H9 (cell line): ENCODE results near the gene THSD4. TPM values are rescaled to one million over a fixed set of nuclear protein-coding genes. Genes with fewer than 3 reads are reported as not detected.

Source experiments
- DNase-seq: peaks from one replicate; pipeline ENCODE4 v3.0.0-alpha.2; 2017
- H2AFZ ChIP-seq: one replicate; pipeline ENCODE4 v1.6.1; 2013; ENCODE audit warnings: mild to moderate bottlenecking, low read length, control low read depth, moderate library complexity
- H2AK5ac ChIP-seq: 2 replicates; pipeline ENCODE4 v1.6.1; 2013; ENCODE audit warnings: low read length, control low read depth, mixed read lengths; ENCODE audit not compliant: insufficient read length
- H2BK120ac ChIP-seq: one replicate; pipeline ENCODE4 v1.6.1; 2013; ENCODE audit warnings: low read depth, mild to moderate bottlenecking, low read length, control low read depth, inconsistent platforms; ENCODE audit not compliant: poor library complexity, severe bottlenecking
- H2BK12ac ChIP-seq: 2 replicates; pipeline ENCODE4 v1.6.1; 2013; ENCODE audit warnings: low read length, control low read depth, mixed read lengths, low read depth; ENCODE audit not compliant: insufficient read length
- H2BK15ac ChIP-seq: 2 replicates; pipeline ENCODE4 v1.6.1; 2013; ENCODE audit warnings: low read depth, low read length, control low read depth
- H2BK20ac ChIP-seq: one replicate; pipeline ENCODE4 v1.6.1; 2013; ENCODE audit warnings: low read depth, mild to moderate bottlenecking, low read length, control low read depth, inconsistent platforms; ENCODE audit not compliant: poor library complexity, severe bottlenecking
- H2BK5ac ChIP-seq: 2 replicates; pipeline ENCODE4 v1.6.1; 2013; ENCODE audit warnings: low read length, control low read depth, mixed read lengths; ENCODE audit not compliant: insufficient read length
- H3K14ac ChIP-seq: 2 replicates; pipeline ENCODE4 v1.6.1; 2013; ENCODE audit warnings: low read length, control low read depth; ENCODE audit not compliant: insufficient read depth
- H3K18ac ChIP-seq: 2 replicates; pipeline ENCODE4 v1.6.1; 2013; ENCODE audit warnings: low read depth, mild to moderate bottlenecking, mixed read lengths, low read length, control low read depth; ENCODE audit not compliant: insufficient read length
- H3K23ac ChIP-seq: 2 replicates; pipeline ENCODE4 v1.6.1; 2013; ENCODE audit warnings: low read length, control low read depth, mixed read lengths, low read depth; ENCODE audit not compliant: insufficient read length
- H3K23me2 ChIP-seq: 2 replicates; pipeline ENCODE4 v1.6.1; 2013; ENCODE audit warnings: low read depth, mild to moderate bottlenecking, mixed read lengths, low read length, control low read depth; ENCODE audit not compliant: insufficient read length, poor library complexity, severe bottlenecking
- H3K27ac ChIP-seq: 2 replicates; pipeline ENCODE4 v1.5.1; 2013; ENCODE audit warnings: low read length, control low read depth, mixed read lengths, low read depth; ENCODE audit not compliant: insufficient read length
- H3K27me3 ChIP-seq: 2 replicates; pipeline ENCODE4 v1.6.1; 2013; ENCODE audit warnings: low read length, control low read depth, inconsistent platforms; ENCODE audit not compliant: insufficient read depth
- H3K4ac ChIP-seq: 2 replicates; pipeline ENCODE4 v1.6.1; 2013; ENCODE audit warnings: low read depth, mild to moderate bottlenecking, control low read depth, inconsistent platforms, low read length, moderate library complexity
- H3K4me1 ChIP-seq: 2 replicates; pipeline ENCODE4 v1.6.1; 2013; ENCODE audit warnings: low read length, control low read depth, inconsistent platforms; ENCODE audit not compliant: insufficient read depth
- H3K4me2 ChIP-seq: 2 replicates; pipeline ENCODE4 v1.6.1; 2013; ENCODE audit warnings: low read length, control low read depth, mixed read lengths; ENCODE audit not compliant: insufficient read length, insufficient read depth
- H3K56ac ChIP-seq: 2 replicates; pipeline ENCODE4 v1.6.1; 2013; ENCODE audit warnings: low read depth, mild to moderate bottlenecking, mixed read lengths, low read length, control low read depth; ENCODE audit not compliant: insufficient read length
- H3K79me1 ChIP-seq: 2 replicates; pipeline ENCODE4 v1.6.1; 2013; ENCODE audit warnings: low read depth, mild to moderate bottlenecking, moderate library complexity, low read length, control low read depth, inconsistent platforms; ENCODE audit not compliant: insufficient read depth, poor library complexity, severe bottlenecking
- H3K79me2 ChIP-seq: 2 replicates; pipeline ENCODE4 v1.6.1; 2013; ENCODE audit warnings: low read length, control low read depth, inconsistent platforms; ENCODE audit not compliant: insufficient read depth
- H3K9ac ChIP-seq: 2 replicates; pipeline ENCODE4 v1.6.1; 2013; ENCODE audit warnings: low read length, control low read depth, mixed read lengths; ENCODE audit not compliant: insufficient read length; ENCODE audit errors: extremely low read depth
- H3K9me3 ChIP-seq: one replicate; pipeline ENCODE4 v1.6.1; 2013; ENCODE audit warnings: low read depth, low read length, inconsistent platforms; ENCODE audit not compliant: control insufficient read depth
- H3T11ph ChIP-seq: one replicate; pipeline ENCODE4 v1.6.1; 2013; ENCODE audit warnings: mild to moderate bottlenecking, low read length, control low read depth, inconsistent platforms
- H4K20me1 ChIP-seq: one replicate; pipeline ENCODE4 v1.6.1; 2013; ENCODE audit not compliant: control insufficient read depth, insufficient read length, insufficient read depth
- H4K5ac ChIP-seq: 2 replicates; pipeline ENCODE4 v1.6.1; 2013; ENCODE audit warnings: low read depth, mild to moderate bottlenecking, mixed read lengths, low read length, control low read depth; ENCODE audit not compliant: insufficient read length
- H4K8ac ChIP-seq: replicated peaks from 2 replicates; pipeline ENCODE4 v1.6.1; 2013; ENCODE audit warnings: low read length, control low read depth, mixed read lengths, low read depth; ENCODE audit not compliant: insufficient read length
- H4K91ac ChIP-seq: 2 replicates; pipeline ENCODE4 v1.6.1; 2013; ENCODE audit warnings: low read depth, mild to moderate bottlenecking, moderate library complexity, mixed read lengths, low read length, control low read depth; ENCODE audit not compliant: insufficient read length
- H3K27ac Mint-ChIP-seq, 3 experiments: 2 replicates in 2 of 3; 3 replicates in 1 of 3; pipeline ENCODE4 v1.8.0; 2020 to 2021; ENCODE audit warnings: mixed read lengths in 3 of 3, mild to moderate bottlenecking in 1 of 3, moderate library complexity in 1 of 3
- H3K27me3 Mint-ChIP-seq: 2 replicates; pipeline ENCODE4 v1.8.0; 2021; ENCODE audit warnings: low read depth, mild to moderate bottlenecking, moderate library complexity, mixed read lengths
- H3K36me3 Mint-ChIP-seq, 3 experiments: 2 replicates in 2 of 3; 3 replicates in 1 of 3; pipeline ENCODE4 v1.8.0; 2020 to 2021; ENCODE audit warnings: low read depth in 3 of 3, mixed read lengths in 3 of 3; ENCODE audit not compliant: insufficient read depth in 1 of 3
- H3K4me1 Mint-ChIP-seq, 2 experiments: 2 replicates each; pipeline ENCODE4 v1.8.0; 2020; ENCODE audit warnings: mixed read lengths in 2 of 2
- H3K4me3 Mint-ChIP-seq, 2 experiments: 2 replicates in 1 of 2; 3 replicates in 1 of 2; pipeline ENCODE4 v1.8.0; 2020 to 2021; ENCODE audit warnings: mild to moderate bottlenecking in 2 of 2, mixed read lengths in 2 of 2, moderate library complexity in 1 of 2
- H3K9me3 Mint-ChIP-seq, 2 experiments: 2 replicates in 1 of 2; 3 replicates in 1 of 2; pipeline ENCODE4 v1.8.0; 2020; ENCODE audit warnings: mild to moderate bottlenecking in 2 of 2, mixed read lengths in 2 of 2, moderate library complexity in 1 of 2
- CTCF ChIP-seq: fragments of 200-600 bp; sonication (generic); conservative IDR thresholded peaks from 3 replicates; pipeline ENCODE4 v1.8.0; 2021; ENCODE audit warnings: antibody characterized with exemption, mild to moderate bottlenecking
- WGBS: extraction: QIAGEN DNeasy Blood & Tissue Kit; methylation state at CpG from one replicate; pipeline ENCODE4 v1.1.7; 2013; ENCODE audit warnings: missing lambda C conversion rate, low lambda C conversion rate, mixed read lengths; ENCODE audit not compliant: insufficient read length; ENCODE audit errors: extremely low coverage; 5-methylcytosine and 5-hydroxymethylcytosine counted together
- total RNA-seq: library from RNA; stranded (reverse); gene quantifications from 2 replicates; pipeline ENCODE4 v1.2.1, GENCODE V29; 2021

THSD4 gene
- total RNA-seq, 1 experiment from 2014 or later = 5.5 TPM

- H2AFZ ChIP-seq = no peak overlapping the region
Measured at GRCh38 chr15:71742964-71743363, 627.7 kb downstream of the THSD4 start.

More at GRCh38 chr15:71742964-71743363, 627.7 kb downstream of the THSD4 start:
- H3K4me1 Mint-ChIP-seq = no peaks in the 10 kb centered on the region
- Histone ChIP-seq H3K23me2 (no peaks in the 10 kb centered on the region), H2BK15ac (no peak overlapping the region), H3K56ac (no peak overlapping the region), H3K27ac (no peak overlapping the region), H4K20me1 (no peaks in the 10 kb centered on the region), H3K4me1 (no peaks in the 10 kb centered on the region), H3K79me2 (no peaks in the 10 kb centered on the region), H3K18ac (no peak overlapping the region), H3K9ac (no peak overlapping the region), H3K4me2 (no peak overlapping the region), H2BK12ac (no peak overlapping the region), H3K27me3 (no peaks in the 10 kb centered on the region), H4K8ac (no peak overlapping the region), H2BK120ac (no peak overlapping the region), H2AK5ac (no peak overlapping the region), H2BK5ac (no peak overlapping the region), H2BK20ac (no peak overlapping the region), H3K4ac (no peak overlapping the region), H4K91ac (no peak overlapping the region), H3K14ac (no peak overlapping the region), H4K5ac (no peak overlapping the region), H3K23ac (no peak overlapping the region), H3K9me3 (no peaks in the 10 kb centered on the region), H3T11ph (no peak overlapping the region), H3K79me1 (no peaks in the 10 kb centered on the region)
- no peaks in the 10 kb centered on the region for H3K9me3 Mint-ChIP-seq
- no peak for TF ChIP-seq CTCF
- H3K4me3 Mint-ChIP-seq = no peak overlapping the region
- no CpG with 5 or more reads among the region's 5 CpGs for WGBS
- no peak overlapping the region for H3K27ac Mint-ChIP-seq
- no peak for DNase-seq
- H3K27me3 Mint-ChIP-seq = no peaks in the 10 kb centered on the region
- no peaks in the 10 kb centered on the region for H3K36me3 Mint-ChIP-seq
